Sciatic nerve (tissue), 2 donors: ENCODE data around the gene NR6A1. TPM values are rescaled to one million over a fixed set of nuclear protein-coding genes. Genes with fewer than 3 reads are reported as not detected.

Experiments
- ATAC-seq: fragments of 200-7000 bp; cut with Tn5 transposase; one replicate; pipeline ENCODE4 v1.9.1; 2020; ENCODE audit warnings: mild to moderate bottlenecking, moderate library complexity
- DNase-seq: peaks from one replicate; pipeline ENCODE4 v3.0.0-alpha.2; 2020; ENCODE audit warnings: low spot score
- intact Hi-C: fragments of 100-400 bp; cut with DNase I; formaldehyde crosslinking; loops from one replicate; pipeline ENCODE4 v1.14.2; 2022
- total RNA-seq: library from RNA; stranded (reverse); fragmentation: NEBNext Ultra II Directional; extraction: Animal tissue kit (Norgen Biotek cat#: 25700); gene quantifications from one replicate; pipeline ENCODE4 v1.2.1, GENCODE V29; 2021
- donor health status: DM: no; HTN: no; CAD: no.
- donor health status: DM: no; HTN: no; CAD: no.

Gene NR6A1
- total RNA-seq, 1 donor from 2014 or later: 3.3 TPM

DNA sequence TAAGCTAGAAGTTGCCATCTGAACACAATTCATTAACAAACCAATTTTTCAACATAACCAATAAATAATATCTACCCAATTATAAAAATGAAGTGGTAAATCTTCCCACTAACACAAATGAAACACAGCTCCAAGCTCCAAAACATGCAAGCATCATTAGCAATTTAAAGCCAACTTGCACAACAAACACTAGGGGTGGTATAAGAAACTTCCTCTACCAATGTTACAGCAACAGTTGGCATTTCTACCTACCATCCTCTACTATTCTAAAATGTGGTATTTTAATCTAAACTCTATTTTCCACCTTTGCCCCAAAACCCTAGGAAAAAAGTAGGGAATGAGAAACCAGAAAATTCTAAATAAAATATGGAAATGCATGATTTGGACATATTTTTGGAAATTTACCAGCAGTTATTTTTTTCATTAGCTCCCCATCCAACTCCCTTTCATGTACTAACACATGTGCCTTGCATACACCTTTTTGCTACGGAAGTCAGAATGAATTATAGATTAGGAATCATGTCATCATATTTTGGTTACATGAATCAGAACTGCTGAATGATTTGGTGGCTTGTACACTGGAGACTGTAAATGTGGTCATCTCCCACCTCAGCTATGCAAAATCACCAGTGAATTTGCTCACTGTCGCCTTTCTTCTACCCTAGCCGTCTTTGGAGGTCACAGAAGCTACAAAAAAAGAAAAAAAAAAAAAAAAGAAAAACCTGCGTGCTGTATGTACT, 4.1 kb downstream of the NR6A1 start:
- DNase-seq (no peak), ATAC-seq (no peak)
- intact Hi-C loops: no loop called here

DNA sequence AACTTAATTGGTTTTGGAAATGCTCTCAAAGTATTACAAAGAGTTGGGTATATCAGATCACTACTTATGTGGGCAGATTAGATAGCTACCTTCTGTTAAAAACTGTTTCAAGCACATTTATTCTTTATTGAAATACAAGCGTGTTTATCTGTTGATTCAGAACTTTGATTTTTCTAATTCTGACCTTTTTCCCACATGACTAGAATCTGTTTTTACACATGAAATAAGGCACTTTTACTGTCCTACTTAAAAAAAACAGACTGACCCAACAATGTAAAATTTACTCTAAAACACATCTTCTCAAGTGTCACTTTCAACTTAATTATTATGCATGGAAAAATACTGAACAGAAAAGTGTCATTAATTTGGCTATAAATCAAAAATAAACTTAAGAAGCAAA, 4.8 kb downstream of the NR6A1 start:
- intact Hi-C loops: no loop called here
- no peak for ATAC-seq

GRCh38 chr9:124765439-124765835, 5.7 kb downstream of the NR6A1 start:
- intact Hi-C loops: no loop called here
- DNase-seq (no peak), ATAC-seq (no peak)

More for the DNA sequence above, 4.8 kb downstream of the NR6A1 start:
- no peak for DNase-seq

DNA sequence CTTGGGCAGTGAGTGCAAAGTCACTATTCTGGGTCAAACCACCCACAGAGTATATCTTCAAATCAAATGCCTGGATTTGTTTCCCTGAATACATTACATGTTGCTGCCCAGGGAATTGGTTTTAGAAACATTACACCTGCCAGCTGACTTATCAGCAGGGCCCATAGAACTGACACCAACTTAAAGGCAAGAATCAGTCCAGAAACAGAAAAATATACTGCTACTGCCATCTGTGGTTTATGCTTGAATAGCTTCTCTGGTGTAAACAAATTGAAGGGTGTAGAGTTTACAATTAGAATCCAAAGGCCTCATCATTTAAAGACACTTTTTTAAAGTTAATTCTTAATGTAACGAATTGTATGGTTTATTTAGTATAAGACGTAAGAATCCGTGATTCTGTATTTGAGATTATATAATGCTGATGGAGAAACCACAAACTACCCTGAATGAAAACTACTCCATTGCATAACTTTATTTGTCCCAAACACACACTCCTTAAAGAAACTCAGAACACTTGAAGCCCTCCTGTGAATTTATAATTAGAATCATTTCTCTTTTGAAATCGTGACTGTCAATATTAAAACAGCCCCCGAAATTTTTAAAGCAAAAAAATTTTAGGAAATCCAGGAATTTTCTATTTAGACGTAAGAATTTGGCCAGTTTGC, 6.2 kb downstream of the NR6A1 start:
- DNase-seq: no peak
- no peak for ATAC-seq
- intact Hi-C loops: no loop called here

GRCh38 chr9:124762633-124763032, 8.5 kb downstream of the NR6A1 start:
- ATAC-seq: no peak
- intact Hi-C loops: no loop called here
- DNase-seq: no peak

- no peak for DNase-seq
- intact Hi-C loops: no loop called here
- no peak for ATAC-seq
Observed at GRCh38 chr9:124761710-124762109, 9.4 kb downstream of the NR6A1 start.

GRCh38 chr9:124761196-124761595, 9.9 kb downstream of the NR6A1 start:
- no peak for ATAC-seq
- no peak for DNase-seq
- intact Hi-C loops: no loop called here

GRCh38 chr9:124760719-124761118, 10.4 kb downstream of the NR6A1 start:
- DNase-seq: no peak
- ATAC-seq: no peak
- intact Hi-C loops: no loop called here

DNA sequence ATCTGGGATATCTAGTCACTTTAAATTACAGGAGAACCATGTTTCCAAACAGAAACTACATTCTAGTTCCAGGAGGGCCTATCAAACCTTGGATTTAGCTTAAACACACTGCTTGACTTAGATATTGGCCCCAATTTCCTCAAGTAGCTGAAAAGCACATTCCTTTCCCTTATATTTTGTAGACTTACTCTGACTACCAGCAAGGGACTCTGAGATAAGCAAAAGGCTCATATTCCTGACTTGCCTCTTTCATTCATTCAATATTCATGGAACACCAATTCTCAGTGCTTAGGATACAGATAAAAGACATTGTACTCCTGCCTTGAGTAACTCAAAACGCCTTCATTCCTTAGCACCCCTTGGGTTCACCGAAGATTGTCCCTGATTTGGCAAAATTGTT, 11.8 kb downstream of the NR6A1 start:
- intact Hi-C loops: no loop called here
- DNase-seq (no peak), ATAC-seq (no peak)

DNA sequence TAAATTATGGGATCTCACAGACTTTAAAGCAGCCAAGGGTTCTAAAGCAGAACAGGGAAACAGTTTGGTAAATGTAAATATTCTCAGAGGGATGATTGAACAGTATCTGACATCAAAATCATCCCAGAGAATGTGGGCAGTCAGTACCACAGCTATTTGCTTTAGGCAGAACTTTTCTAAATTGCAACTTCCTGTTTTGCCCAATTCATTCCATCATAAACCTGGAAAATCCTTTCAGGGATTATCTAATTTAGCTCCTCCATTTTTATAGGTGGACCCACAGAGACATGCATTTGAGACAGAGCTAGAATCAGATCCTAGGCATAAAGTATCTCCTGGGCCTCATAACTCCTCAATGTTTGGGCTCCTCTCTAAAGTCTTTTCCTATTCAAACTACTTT, 12.4 kb downstream of the NR6A1 start:
- intact Hi-C loops: no loop called here
- ATAC-seq: no peak
- no peak for DNase-seq

DNA sequence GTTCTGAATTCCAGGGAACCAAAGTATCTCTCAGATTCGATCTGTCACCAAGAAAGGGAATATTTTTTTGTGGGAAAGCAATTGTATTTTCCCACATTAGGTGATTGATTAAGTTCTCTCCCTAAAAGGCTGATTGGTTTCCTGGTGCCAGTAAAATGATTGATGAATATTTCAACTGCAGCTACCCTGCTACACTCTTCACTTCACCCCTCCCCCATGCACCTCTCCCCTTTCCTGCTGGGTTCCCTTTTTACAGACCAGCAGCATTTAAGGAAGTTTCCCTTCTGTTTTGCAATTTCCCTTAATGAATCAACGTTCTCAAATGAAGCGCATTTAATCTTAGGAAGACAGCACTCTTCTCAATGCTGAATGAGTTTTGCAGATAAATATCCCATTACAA, 13.1 kb downstream of the NR6A1 start:
- no peak for ATAC-seq
- intact Hi-C loops: no loop called here
- no peak for DNase-seq

DNA sequence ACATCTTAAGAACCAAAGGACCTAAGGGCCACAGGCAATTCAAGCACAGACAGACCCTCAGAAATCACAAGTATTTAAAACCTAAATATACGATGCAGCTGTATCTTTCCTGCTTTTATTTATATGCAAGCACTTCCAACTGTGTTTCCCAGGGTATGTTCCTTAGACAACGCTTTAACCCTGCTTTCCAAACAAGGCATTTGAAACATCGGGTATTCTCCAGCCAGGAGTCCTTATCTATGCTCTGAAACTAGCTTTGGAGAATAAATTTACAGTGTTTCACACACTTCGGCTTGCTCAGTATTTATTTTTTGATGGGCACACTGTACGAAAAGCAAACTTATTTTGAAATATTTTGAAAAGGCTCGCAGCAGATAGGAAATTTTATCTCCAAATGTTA, 13.5 kb downstream of the NR6A1 start:
- no peak for DNase-seq
- intact Hi-C loops: no loop called here
- ATAC-seq: no peak

DNA sequence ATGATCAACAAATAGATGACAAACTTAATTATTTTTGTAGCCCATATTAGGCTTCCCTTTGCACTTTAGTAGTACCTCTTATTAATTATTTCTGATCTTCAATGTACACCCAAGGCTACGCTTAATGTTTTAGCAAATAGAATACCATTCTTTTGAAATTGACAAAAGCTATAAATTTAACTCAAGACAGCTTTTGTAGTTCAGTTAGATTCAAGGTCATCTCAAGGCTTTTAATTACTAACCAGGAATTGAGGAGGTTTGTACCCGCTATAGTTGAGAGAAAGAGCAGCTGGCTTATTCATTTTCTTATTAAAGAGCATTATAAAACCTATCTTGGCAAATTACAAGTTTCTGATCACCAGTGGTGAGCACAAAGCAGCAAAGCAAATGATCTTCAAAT, 15.1 kb downstream of the NR6A1 start:
- no peak for DNase-seq
- ATAC-seq: no peak
- intact Hi-C loops: no loop called here

DNA sequence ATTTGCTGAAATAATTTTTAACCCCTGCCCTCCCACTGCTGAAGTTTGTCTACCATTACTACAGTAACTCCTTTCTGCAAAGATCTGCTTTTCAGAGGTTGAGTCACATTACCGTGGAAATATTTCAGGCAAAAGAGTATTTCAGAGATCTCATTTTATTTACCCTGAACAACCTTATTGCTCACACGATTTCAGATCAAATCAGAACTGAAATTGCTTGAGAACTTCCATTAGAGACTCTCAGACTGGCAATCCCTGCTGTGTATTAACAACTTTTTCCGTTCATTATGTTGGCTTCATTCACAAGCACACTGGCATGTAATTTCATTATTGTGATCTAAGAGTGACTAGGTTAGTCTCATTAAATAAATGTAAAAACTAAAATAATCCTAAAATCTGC, 16.1 kb downstream of the NR6A1 start:
- DNase-seq: no peak
- ATAC-seq: no peak
- intact Hi-C loops: no loop called here

DNA sequence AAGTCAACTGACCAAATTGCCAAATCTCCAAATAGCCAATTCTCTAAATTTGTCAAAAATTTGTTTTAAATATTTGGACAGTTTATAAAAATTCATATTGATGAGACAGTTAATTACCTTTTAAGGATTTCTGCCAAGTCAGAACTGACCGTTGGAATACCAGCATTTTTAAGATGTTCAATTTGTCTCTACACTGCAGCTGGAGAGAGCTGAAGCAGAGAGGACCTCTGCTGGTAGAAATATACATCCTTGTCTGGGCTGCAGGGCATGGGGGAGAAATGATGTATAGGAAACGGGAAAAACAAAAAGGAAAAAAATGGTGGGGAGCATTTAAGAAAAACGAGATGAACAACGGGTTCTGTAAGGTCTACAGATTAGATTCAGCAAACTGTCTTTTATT, 16.8 kb downstream of the NR6A1 start:
- no peak for ATAC-seq
- no peak for DNase-seq
- intact Hi-C loops: no loop called here

- intact Hi-C loops: no loop called here
- no peak for ATAC-seq
- no peak for DNase-seq
Observed at GRCh38 chr9:124752967-124753366, 18.1 kb downstream of the NR6A1 start.

GRCh38 chr9:124749781-124750180, 21.3 kb downstream of the NR6A1 start:
- intact Hi-C loops: loop anchor here (5.0 kb wide), 1 partner anchor 1303 kb away; no protein-coding TSS in a partner anchor
- DNase-seq (no peak), ATAC-seq (no peak)

- DNase-seq: no peak
- intact Hi-C loops: loop anchor here (5.0 kb wide), 1 partner anchor 1303 kb away; no protein-coding TSS in a partner anchor
- no peak for ATAC-seq
Observed at GRCh38 chr9:124749284-124749683, 21.8 kb downstream of the NR6A1 start.

GRCh38 chr9:124747065-124747464, 24.0 kb downstream of the NR6A1 start:
- no peak for ATAC-seq
- DNase-seq: no peak
- intact Hi-C loops: loop anchor here (5.0 kb wide), 1 partner anchor 1305 kb away; no protein-coding TSS in a partner anchor

DNA sequence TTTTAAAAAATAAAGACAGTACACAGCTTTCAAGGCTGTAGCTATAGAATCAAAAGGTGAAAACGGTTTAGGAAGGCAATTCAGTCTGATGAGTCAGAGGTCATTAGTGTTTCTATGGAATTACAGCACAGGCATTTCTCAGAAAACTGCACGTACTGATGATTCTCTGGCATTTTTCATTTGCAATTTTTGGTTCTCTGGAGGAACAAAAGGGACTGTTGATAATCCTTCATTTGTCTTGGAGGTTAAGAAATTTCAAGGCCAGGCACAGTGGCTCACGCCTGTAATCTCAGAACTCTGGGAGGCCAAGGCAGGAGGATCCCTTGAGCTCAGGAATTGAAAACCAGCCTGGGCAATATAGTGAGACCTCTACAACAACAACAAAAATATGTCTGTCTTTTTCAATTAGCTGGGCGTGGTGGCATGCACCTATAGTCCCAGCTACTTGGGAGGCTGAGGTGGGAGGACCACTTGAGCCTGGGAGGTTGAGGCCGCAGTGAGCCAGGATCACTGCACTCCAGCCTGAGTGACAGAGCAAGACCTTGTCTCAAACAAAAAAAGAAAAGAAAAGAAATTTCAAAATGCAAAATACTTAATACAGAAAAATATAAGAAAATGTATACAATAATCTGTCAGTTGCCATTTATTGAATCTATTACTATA, 27.3 kb downstream of the NR6A1 start:
- DNase-seq: no peak
- intact Hi-C loops: no loop called here
- ATAC-seq: no peak
